ENCODE data around the gene CAPN2. TPM values are rescaled to one million over a fixed set of nuclear protein-coding genes. Genes with fewer than 3 reads are reported as not detected.

CAPN2 gene
- total RNA-seq, 1 donor from 2014 or later = 178 TPM

- intact Hi-C loops (cut with DNase I) = no loop called here
- no peaks in the 10 kb centered on the region for H3K27me3 ChIP-seq
- no peaks in the 10 kb centered on the region for H3K9me3 ChIP-seq
- H3K27ac ChIP-seq = no peak overlapping the region
- H3K36me3 ChIP-seq = no peaks in the 10 kb centered on the region
- no peak for TF ChIP-seq CTCF (IDR thresholded peaks at IDR 0.05)
- DNase-seq (ENCODE audit: low spot score in 2 of 2) = no peak
- H3K4me1 ChIP-seq = no peaks in the 10 kb centered on the region
- no peak overlapping the region for H3K4me3 ChIP-seq
These were observed 43.1 kb upstream of the CAPN2 start for GRCh38 chr1:223669003-223669795.

- no peaks in the 10 kb centered on the region for H3K36me3 ChIP-seq
- H3K9me3 ChIP-seq = no peaks in the 10 kb centered on the region
- no peak for TF ChIP-seq CTCF (IDR thresholded peaks at IDR 0.05)
- no peak for DNase-seq (ENCODE audit: low spot score in 2 of 2)
- no peak overlapping the region for H3K4me3 ChIP-seq
- no peak overlapping the region for H3K27ac ChIP-seq
- no peaks in the 10 kb centered on the region for H3K4me1 ChIP-seq
- intact Hi-C loops (cut with DNase I) = no loop called here
- no peaks in the 10 kb centered on the region for H3K27me3 ChIP-seq
These were observed 41.7 kb upstream of the CAPN2 start for GRCh38 chr1:223670458-223671159.

DNA sequence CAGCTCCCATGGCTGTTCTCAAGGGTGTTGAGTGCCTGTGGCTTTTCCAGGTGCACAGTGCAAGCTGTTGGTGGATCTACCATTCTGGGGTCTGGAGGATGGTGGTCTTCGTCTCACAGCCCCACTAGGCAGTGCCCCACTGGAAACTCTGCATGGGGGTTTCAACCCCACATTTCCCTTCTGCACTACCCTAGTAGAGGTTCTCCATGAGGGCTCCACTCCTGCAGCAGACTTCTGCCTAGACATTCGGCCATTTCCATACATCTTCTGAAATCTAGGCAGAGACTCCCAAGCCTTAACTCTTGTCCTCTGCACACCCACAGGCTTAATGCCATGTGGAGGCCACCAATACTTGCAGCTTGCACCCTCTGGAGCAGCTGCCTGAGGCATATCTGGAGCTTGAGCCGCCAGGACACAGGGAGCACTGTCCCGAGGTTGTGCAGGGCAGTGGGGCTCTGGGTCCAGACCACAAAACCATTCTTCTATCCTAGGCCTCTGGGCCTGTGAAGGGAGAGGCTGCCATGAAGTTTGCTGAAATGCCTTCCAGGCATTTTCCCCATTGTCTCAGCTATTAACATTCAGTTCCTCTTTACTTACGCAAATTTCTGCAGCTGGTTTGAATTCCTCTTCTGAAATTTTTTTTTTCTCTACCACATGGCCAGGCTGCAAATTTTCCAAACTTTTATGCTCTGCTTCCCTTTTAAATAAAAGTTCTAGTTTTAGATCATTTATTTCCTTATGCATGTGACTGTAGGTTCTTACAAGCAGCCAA, 38.0 kb upstream of the CAPN2 start:
- Histone ChIP-seq H3K27ac (no peak overlapping the region), H3K27me3 (no peaks in the 10 kb centered on the region), H3K9me3 (no peaks in the 10 kb centered on the region), H3K4me3 (no peak overlapping the region), H3K4me1 (no peaks in the 10 kb centered on the region), H3K36me3 (no peaks in the 10 kb centered on the region)
- intact Hi-C loops (cut with DNase I) = no loop called here
- TF ChIP-seq CTCF (IDR thresholded peaks at IDR 0.05) = no peak
- DNase-seq (ENCODE audit: low spot score in 2 of 2) = no peak

- intact Hi-C loops (cut with DNase I) = no loop called here
- Histone ChIP-seq H3K27ac (no peak overlapping the region), H3K9me3 (no peaks in the 10 kb centered on the region), H3K27me3 (peaks cover under 1% of the 10 kb centered on the region), H3K4me3 (no peak overlapping the region), H3K4me1 (no peaks in the 10 kb centered on the region), H3K36me3 (no peaks in the 10 kb centered on the region)
- TF ChIP-seq CTCF (IDR thresholded peaks at IDR 0.05) = no peak
- DNase-seq (ENCODE audit: low spot score in 2 of 2) = no peak
These were observed 33.5 kb upstream of the CAPN2 start for GRCh38 chr1:223678841-223679240.

DNA sequence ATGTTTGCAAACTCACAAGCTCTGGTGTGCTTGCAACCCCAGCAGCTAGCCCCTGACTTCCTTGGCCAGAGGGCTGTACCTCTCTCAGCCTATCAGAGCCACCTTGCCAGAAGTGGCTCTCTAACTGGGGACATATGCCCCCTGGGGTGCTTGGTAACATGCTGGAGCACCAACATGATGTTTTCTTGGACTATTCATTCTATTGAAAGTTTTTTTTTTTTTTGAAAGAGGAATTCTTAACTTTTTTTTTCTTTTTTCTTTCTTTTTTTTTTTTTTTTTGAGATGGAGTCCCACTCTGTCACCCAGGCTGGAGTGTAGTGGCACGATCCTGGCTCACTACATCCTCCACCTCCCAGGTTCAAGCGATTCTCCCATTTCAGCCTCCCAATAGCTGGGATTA, 32.2 kb upstream of the CAPN2 start:
- H3K9me3 ChIP-seq = no peaks in the 10 kb centered on the region
- intact Hi-C loops (cut with DNase I) = loop anchor here (10.0 kb wide), 1 partner anchor 945 kb away; the partner anchor contains the start of gene FAM177B
- no peak overlapping the region for H3K4me3 ChIP-seq
- H3K4me1 ChIP-seq = no peaks in the 10 kb centered on the region
- H3K27me3 ChIP-seq = peaks cover 5% of the 10 kb centered on the region
- no peak for DNase-seq (ENCODE audit: low spot score in 2 of 2)
- H3K27ac ChIP-seq = no peak overlapping the region
- no peaks in the 10 kb centered on the region for H3K36me3 ChIP-seq
- no peak for TF ChIP-seq CTCF (IDR thresholded peaks at IDR 0.05)

Data from ascending aorta (tissue), 2 donors.